Ishikawa (cell line): Measurements from ENCODE around the gene NEK1.

ENCODE experiments used
- CEBPB ChIP-seq: IDR thresholded peaks from 2 replicates; pipeline ENCODE4 v1.6.1; 2012
- MAX ChIP-seq: IDR thresholded peaks from 2 replicates; pipeline ENCODE4 v1.6.1; 2012
- REST ChIP-seq: IDR thresholded peaks from 2 replicates; pipeline ENCODE4 v1.6.1; 2012; ENCODE audit warnings: low read depth, mild to moderate bottlenecking
- USF1 ChIP-seq: IDR thresholded peaks from 2 replicates; pipeline ENCODE4 v1.6.1; 2012

- TF ChIP-seq CEBPB (no peak), USF1 (no peak), MAX (no peak), REST (no peak)
These were observed 14.2 kb upstream of the NEK1 start for GRCh38 chr4:169626331-169627282.
